HG02571 (cell line): ENCODE measurements around the gene TMED4.
"Not testable (repeated sequence)": the region's sequence is repeated elsewhere in the genome, so short reads cannot be mapped to it uniquely, and the experiment has no call there.

ENCODE experiments used
- ATAC-seq: cut with Tn5 transposase; IDR thresholded peaks from one replicate; pipeline ENCODE4 v1.9.1; 2021; ENCODE audit warnings: mild to moderate bottlenecking, moderate library complexity; ENCODE audit not compliant: unreplicated experiment

TMED4 gene

GRCh38 chr7:44607141-44608068 lies 25.4 kb upstream of the TMED4 start:
- no peak for ATAC-seq

- peak; percentile 95 for ATAC-seq
These were observed 24.5 kb upstream of the TMED4 start, which contains the start of gene OGDH for GRCh38 chr7:44606341-44607140. OGDH (plus strand) TSS chr7:44606627; CDS start chr7:44624344, 17,717 bp downstream.

- ATAC-seq: no peak
These were observed 22.9 kb upstream of the TMED4 start for GRCh38 chr7:44604941-44605340.

- no peak for ATAC-seq
These were observed 21.2 kb upstream of the TMED4 start for GRCh38 chr7:44603193-44603592.

- no peak for ATAC-seq
These were observed 20.5 kb upstream of the TMED4 start for GRCh38 chr7:44602576-44602910.

- no peak for ATAC-seq
These were observed 17.2 kb upstream of the TMED4 start for GRCh38 chr7:44599222-44599621.

- ATAC-seq: not testable (repeated sequence)
These were observed 15.2 kb upstream of the TMED4 start for GRCh38 chr7:44597181-44597580.

GRCh38 chr7:44595934-44596635 lies 14.1 kb upstream of the TMED4 start:
- no peak for ATAC-seq

GRCh38 chr7:44590910-44591309 lies 8.9 kb upstream of the TMED4 start:
- no peak for ATAC-seq

GRCh38 chr7:44587843-44588711 lies 6.0 kb upstream of the TMED4 start:
- no peak for ATAC-seq

- no peak for ATAC-seq
These were observed 1.3 kb upstream of the TMED4 start for GRCh38 chr7:44583146-44583865.

GRCh38 chr7:44580945-44581878 lies 819 bp downstream of the TMED4 start:
- peak; percentile 42 for ATAC-seq

GRCh38 chr7:44576228-44576627 lies 5.8 kb downstream of the TMED4 start:
- no peak for ATAC-seq

GRCh38 chr7:44575054-44575453 lies 7.0 kb downstream of the TMED4 start:
- no peak for ATAC-seq

- no peak for ATAC-seq
These were observed 7.7 kb downstream of the TMED4 start for GRCh38 chr7:44574287-44574872.

- peak; percentile 95 for ATAC-seq
These were observed 8.4 kb downstream of the TMED4 start, which contains the start of gene DDX56 for GRCh38 chr7:44573464-44574286. DDX56 (minus strand) TSS chr7:44573908; CDS start chr7:44573895, 13 bp downstream.

- ATAC-seq: no peak
These were observed 9.3 kb downstream of the TMED4 start for GRCh38 chr7:44572771-44573170.
